Vagina (tissue), 2 donors: Measurements from ENCODE around the gene LRRN2.

ENCODE experiments used
- CTCF ChIP-seq, 3 experiments: fragments of 450-650 bp in 2 of 3; fragments of 200-600 bp in 1 of 3; sonication (generic) in 1 of 3; IDR thresholded peaks; one replicate each; pipeline ENCODE4 v1.5.1; 2017 to 2019; ENCODE audit warnings: antibody characterized with exemption in 3 of 3, mild to moderate bottlenecking in 2 of 3, moderate library complexity in 2 of 3
- POLR2A ChIP-seq, 2 donors: fragments of 450-650 bp; IDR thresholded peaks; one replicate each; pipeline ENCODE4 v1.6.1; 2017; ENCODE audit warnings: antibody characterized with exemption in 2 of 2, mild to moderate bottlenecking in 2 of 2, moderate library complexity in 2 of 2

GRCh38 chr1:204602871-204603542 is 82.5 kb downstream of the LRRN2 start:
- TF ChIP-seq CTCF (IDR thresholded peaks at IDR 0.05) (no peak), POLR2A (IDR thresholded peaks at IDR 0.05) (no peak)
